SK-N-SH treated with all-trans-retinoic acid at 6 μM for 48 hours (cell line): ENCODE measurements around the gene MALRD1.

Experiments used
- CSDC2 ChIP-seq: fragments of 250-450 bp; sonication (Bioruptor Pico); IDR thresholded peaks from 2 replicates; pipeline ENCODE4 v1.5.0; 2020; ENCODE audit warnings: mild to moderate bottlenecking, moderate library complexity
- OSR1 ChIP-seq: fragments of 250-450 bp; sonication (Bioruptor Pico); IDR thresholded peaks from 2 replicates; pipeline ENCODE4 v1.8.0; 2022; ENCODE audit warnings: moderate library complexity, mild to moderate bottlenecking, inconsistent platforms
- PPARA ChIP-seq: fragments of 250-450 bp; sonication (Bioruptor Pico); IDR thresholded peaks from 2 replicates; pipeline ENCODE4 v1.5.0; 2020; ENCODE audit warnings: mild to moderate bottlenecking, borderline replicate concordance
- RARB ChIP-seq: fragments of 250-450 bp; sonication (Bioruptor Pico); IDR thresholded peaks from 2 replicates; pipeline ENCODE4 v1.8.0; 2021; ENCODE audit warnings: mild to moderate bottlenecking, moderate library complexity
- SNAI2 ChIP-seq: fragments of 250-450 bp; sonication (Bioruptor Pico); IDR thresholded peaks from 2 replicates; pipeline ENCODE4 v1.5.0; 2020; ENCODE audit warnings: mild to moderate bottlenecking, moderate library complexity
- TOX ChIP-seq: fragments of 250-450 bp; sonication (Bioruptor Pico); IDR thresholded peaks from 2 replicates; pipeline ENCODE4 v1.8.0; 2021; ENCODE audit warnings: mild to moderate bottlenecking, moderate library complexity, borderline replicate concordance
- ZC3H10 ChIP-seq: fragments of 250-450 bp; sonication (Bioruptor Pico); IDR thresholded peaks from 2 replicates; pipeline ENCODE4 v1.5.1; 2021; ENCODE audit warnings: mild to moderate bottlenecking, moderate library complexity
- ZFP3 ChIP-seq: fragments of 250-450 bp; sonication (Bioruptor Pico); IDR thresholded peaks from 2 replicates; pipeline ENCODE4 v1.5.0; 2020; ENCODE audit warnings: mild to moderate bottlenecking, moderate library complexity
- ZFP30 ChIP-seq: fragments of 450-650 bp; formaldehyde crosslinking; IDR thresholded peaks from 2 replicates; pipeline ENCODE4 v1.5.0; 2022; ENCODE audit warnings: mild to moderate bottlenecking, moderate library complexity
- ZNF8 ChIP-seq: fragments of 450-650 bp; formaldehyde crosslinking; IDR thresholded peaks from 2 replicates; pipeline ENCODE4 v1.5.0; 2020; ENCODE audit warnings: mild to moderate bottlenecking, moderate library complexity
- TF ChIP-seq, protein P1 (sequence below): fragments of 250-450 bp; sonication (Bioruptor Pico); IDR thresholded peaks from 2 replicates; pipeline ENCODE4 v1.5.1; 2021; ENCODE audit warnings: mild to moderate bottlenecking, moderate library complexity
- TF ChIP-seq, protein P2 (sequence below): fragments of 250-450 bp; sonication (Bioruptor Pico); IDR thresholded peaks from 2 replicates; pipeline ENCODE4 v1.8.0; 2021; ENCODE audit warnings: low read depth, mild to moderate bottlenecking, moderate library complexity, borderline replicate concordance
- TF ChIP-seq, protein P3 (sequence below): fragments of 250-450 bp; sonication (Bioruptor Pico); IDR thresholded peaks from 2 replicates; pipeline ENCODE4 v1.8.0; 2020; ENCODE audit warnings: mild to moderate bottlenecking, moderate library complexity, borderline replicate concordance

DNA sequence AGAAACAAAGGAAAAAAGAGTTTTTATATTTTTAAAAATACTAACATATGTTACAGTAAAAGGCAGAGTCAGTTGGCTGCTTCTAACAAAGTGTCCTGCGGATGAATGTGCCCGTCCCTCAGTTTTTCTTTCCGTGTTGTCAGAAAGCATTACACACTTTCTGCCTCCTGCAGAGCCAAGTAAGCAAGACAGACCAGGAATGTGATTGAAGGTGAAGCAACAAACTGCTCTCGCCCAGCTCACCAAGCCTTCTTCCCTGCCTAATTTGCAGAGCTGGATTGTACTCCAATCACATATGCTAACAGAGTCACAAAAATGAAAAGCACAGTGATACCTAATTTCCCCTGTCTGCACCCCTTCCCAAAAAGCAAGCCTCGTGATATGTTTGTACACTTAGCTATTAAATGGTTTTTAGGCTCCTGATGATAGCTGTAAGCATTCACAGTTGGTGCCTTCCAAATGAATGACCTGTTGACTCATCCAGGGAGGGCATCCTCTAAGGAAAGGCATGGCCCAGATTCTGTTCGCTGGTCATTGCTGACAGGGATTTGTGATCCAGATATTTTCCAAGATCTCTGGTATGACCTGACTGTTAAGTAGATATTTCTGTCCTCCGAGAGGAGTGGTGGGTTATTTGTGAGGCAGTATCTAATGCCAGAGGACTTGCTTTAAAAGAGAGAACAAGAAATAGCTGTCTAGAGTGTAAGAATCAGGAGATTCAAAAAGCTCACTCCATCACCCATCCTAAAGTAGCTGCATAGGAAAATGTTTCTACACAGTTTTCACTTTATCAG, 580.4 kb downstream of the MALRD1 start:
- TF ChIP-seq, protein P1, sequence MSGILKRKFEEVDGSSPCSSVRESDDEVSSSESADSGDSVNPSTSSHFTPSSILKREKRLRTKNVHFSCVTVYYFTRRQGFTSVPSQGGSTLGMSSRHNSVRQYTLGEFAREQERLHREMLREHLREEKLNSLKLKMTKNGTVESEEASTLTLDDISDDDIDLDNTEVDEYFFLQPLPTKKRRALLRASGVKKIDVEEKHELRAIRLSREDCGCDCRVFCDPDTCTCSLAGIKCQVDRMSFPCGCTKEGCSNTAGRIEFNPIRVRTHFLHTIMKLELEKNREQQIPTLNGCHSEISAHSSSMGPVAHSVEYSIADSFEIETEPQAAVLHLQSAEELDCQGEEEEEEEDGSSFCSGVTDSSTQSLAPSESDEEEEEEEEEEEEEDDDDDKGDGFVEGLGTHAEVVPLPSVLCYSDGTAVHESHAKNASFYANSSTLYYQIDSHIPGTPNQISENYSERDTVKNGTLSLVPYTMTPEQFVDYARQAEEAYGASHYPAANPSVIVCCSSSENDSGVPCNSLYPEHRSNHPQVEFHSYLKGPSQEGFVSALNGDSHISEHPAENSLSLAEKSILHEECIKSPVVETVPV (CRISPR knock-in tag): no peak
- TF ChIP-seq PPARA (CRISPR knock-in tag) (no peak), ZFP3 (no peak), ZC3H10 (CRISPR knock-in tag) (no peak), OSR1 (no peak), ZNF8 (no peak), SNAI2 (no peak), TOX (CRISPR knock-in tag) (no peak), ZFP30 (CRISPR knock-in tag) (no peak), RARB (CRISPR knock-in tag) (no peak), CSDC2 (CRISPR knock-in tag) (no peak)
- TF ChIP-seq, protein P2, sequence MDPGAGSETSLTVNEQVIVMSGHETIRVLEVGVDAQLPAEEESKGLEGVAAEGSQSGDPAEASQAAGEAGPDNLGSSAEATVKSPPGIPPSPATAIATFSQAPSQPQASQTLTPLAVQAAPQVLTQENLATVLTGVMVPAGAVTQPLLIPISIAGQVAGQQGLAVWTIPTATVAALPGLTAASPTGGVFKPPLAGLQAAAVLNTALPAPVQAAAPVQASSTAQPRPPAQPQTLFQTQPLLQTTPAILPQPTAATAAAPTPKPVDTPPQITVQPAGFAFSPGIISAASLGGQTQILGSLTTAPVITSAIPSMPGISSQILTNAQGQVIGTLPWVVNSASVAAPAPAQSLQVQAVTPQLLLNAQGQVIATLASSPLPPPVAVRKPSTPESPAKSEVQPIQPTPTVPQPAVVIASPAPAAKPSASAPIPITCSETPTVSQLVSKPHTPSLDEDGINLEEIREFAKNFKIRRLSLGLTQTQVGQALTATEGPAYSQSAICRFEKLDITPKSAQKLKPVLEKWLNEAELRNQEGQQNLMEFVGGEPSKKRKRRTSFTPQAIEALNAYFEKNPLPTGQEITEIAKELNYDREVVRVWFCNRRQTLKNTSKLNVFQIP (CRISPR knock-in tag): no peak
- TF ChIP-seq, protein P3, sequence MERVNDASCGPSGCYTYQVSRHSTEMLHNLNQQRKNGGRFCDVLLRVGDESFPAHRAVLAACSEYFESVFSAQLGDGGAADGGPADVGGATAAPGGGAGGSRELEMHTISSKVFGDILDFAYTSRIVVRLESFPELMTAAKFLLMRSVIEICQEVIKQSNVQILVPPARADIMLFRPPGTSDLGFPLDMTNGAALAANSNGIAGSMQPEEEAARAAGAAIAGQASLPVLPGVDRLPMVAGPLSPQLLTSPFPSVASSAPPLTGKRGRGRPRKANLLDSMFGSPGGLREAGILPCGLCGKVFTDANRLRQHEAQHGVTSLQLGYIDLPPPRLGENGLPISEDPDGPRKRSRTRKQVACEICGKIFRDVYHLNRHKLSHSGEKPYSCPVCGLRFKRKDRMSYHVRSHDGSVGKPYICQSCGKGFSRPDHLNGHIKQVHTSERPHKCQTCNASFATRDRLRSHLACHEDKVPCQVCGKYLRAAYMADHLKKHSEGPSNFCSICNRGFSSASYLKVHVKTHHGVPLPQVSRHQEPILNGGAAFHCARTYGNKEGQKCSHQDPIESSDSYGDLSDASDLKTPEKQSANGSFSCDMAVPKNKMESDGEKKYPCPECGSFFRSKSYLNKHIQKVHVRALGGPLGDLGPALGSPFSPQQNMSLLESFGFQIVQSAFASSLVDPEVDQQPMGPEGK (CRISPR knock-in tag): no peak
